Heart right ventricle (tissue), 12 donors: ENCODE data around the gene OR11G2. TPM values are rescaled to one million over a fixed set of nuclear protein-coding genes. Genes with fewer than 3 reads are reported as not detected.

Source experiments
- polyA plus RNA-seq, 2 donors: library from polyadenylated mRNA; stranded (reverse); fragments of 200-250 nt; gene quantifications; one replicate each; pipeline ENCODE4 v1.2.3, GENCODE V29; 2013
- total RNA-seq, 10 donors: library from RNA; stranded (reverse); fragmentation: NEBNext Ultra II Directional in 3 of 10; extraction: Animal tissue kit (Norgen Biotek cat#: 25700) in 3 of 10; gene quantifications; one replicate each; pipeline versions ENCODE4 v1.2.1 to v1.2.4, GENCODE V29; 2021 to 2023
- donor health status: ischemic (EF 13 %, LVEDD 7.1; RV severe dilation, severe dysfunction).
- donor health status: healthy with polysubstance abuse.
- donor health status: DM: no; HTN: yes; CAD: no.
- donor health status: DM: no; HTN: no; CAD: no.
- donor health status: ischemic (EF 25% LVEDD 6.9; RV normal size, moderate dysfunction).
- donor health status: ischemic (EF 25% LVEDD 5.7; RV mildly dilated, moderate dysfunction).
- donor health status: healthy.
- donor health status: nonischemic (EF 11% LVEDD 7.7; RV severe dilation, severe dysfunction).
- donor health status: DM: yes; HTN: yes; CAD: no.
- donor health status: PGD.
- donor health status: ischemic (EF 29% LVEDD 5.4; RV normal size, mild dysfunction).
- donor health status: nonischemic (EF 23%, LVEDD 6.1; RV moderate dilation, normal function).

Gene OR11G2
- total and polyA plus RNA-seq, 12 donors: not detected

Other genes starting within 250 kb of the OR11G2 start
- not detected for gene OR4K15, start 215.3 kb upstream of the OR11G2 start, total RNA-seq
- gene OR4K15, start 215.3 kb upstream of the OR11G2 start, polyA plus RNA-seq: not detected
- not detected for gene OR4Q2, start 188.7 kb upstream of the OR11G2 start, total RNA-seq
- not detected for gene OR4Q2, start 188.7 kb upstream of the OR11G2 start, polyA plus RNA-seq
- gene OR4K14, start 171.6 kb upstream of the OR11G2 start, total RNA-seq: not detected
- not detected for gene OR4K14, start 171.6 kb upstream of the OR11G2 start, polyA plus RNA-seq
- gene OR4K13, start 154.9 kb upstream of the OR11G2 start, total RNA-seq: not detected
- gene OR4K13, start 154.9 kb upstream of the OR11G2 start, polyA plus RNA-seq: not detected
- gene OR4L1, start 130.9 kb upstream of the OR11G2 start, total RNA-seq: not detected
- gene OR4L1, start 130.9 kb upstream of the OR11G2 start, polyA plus RNA-seq: not detected
- not detected for gene OR4K17, start 80.2 kb upstream of the OR11G2 start, total RNA-seq
- gene OR4K17, start 80.2 kb upstream of the OR11G2 start, polyA plus RNA-seq: not detected
- not detected for gene OR4N5, start 52.1 kb upstream of the OR11G2 start, total RNA-seq
- not detected for gene OR4N5, start 52.1 kb upstream of the OR11G2 start, polyA plus RNA-seq
- not detected for gene OR11H6, start 32.8 kb downstream of the OR11G2 start, total RNA-seq
- not detected for gene OR11H6, start 32.8 kb downstream of the OR11G2 start, polyA plus RNA-seq
- not detected for gene OR11H7, start 38.1 kb downstream of the OR11G2 start, total RNA-seq
- not detected for gene OR11H7, start 38.1 kb downstream of the OR11G2 start, polyA plus RNA-seq
- gene OR11H4, start 48.4 kb downstream of the OR11G2 start, total RNA-seq: not detected
- not detected for gene OR11H4, start 48.4 kb downstream of the OR11G2 start, polyA plus RNA-seq
- gene TTC5, start 115.1 kb downstream of the OR11G2 start, total RNA-seq: 10 to 100 TPM in 7 of 10 donors, 1 to 10 TPM in 3; 6.3 to 14.0 (median 11.3) TPM
- gene TTC5, start 115.1 kb downstream of the OR11G2 start, polyA plus RNA-seq: 1 to 10 TPM; 3.2 to 4.9 TPM
- gene CCNB1IP1, start 142.4 kb downstream of the OR11G2 start, total RNA-seq: 10 to 100 TPM; 35.7 to 69.9 (median 56.0) TPM
- gene CCNB1IP1, start 142.4 kb downstream of the OR11G2 start, polyA plus RNA-seq: 100 to 1,000 TPM; 105 to 126 TPM
- 10 to 100 TPM; 13.6 to 18.4 (median 16.0) TPM for gene PARP2, start 152.7 kb downstream of the OR11G2 start, total RNA-seq
- 10 to 100 TPM; 13.5 to 19.5 TPM for gene PARP2, start 152.7 kb downstream of the OR11G2 start, polyA plus RNA-seq
- gene TEP1, start 222.6 kb downstream of the OR11G2 start, total RNA-seq: 10 to 100 TPM in 4 of 10 donors, 1 to 10 TPM in 6; 6.9 to 17.8 (median 8.6) TPM
- 10 to 100 TPM in 1 of 2 donors, 1 to 10 TPM in 1; 5.6 to 16.0 TPM for gene TEP1, start 222.6 kb downstream of the OR11G2 start, polyA plus RNA-seq
- gene KLHL33, start 245.3 kb downstream of the OR11G2 start, total RNA-seq: 1 to 10 TPM in 2 of 10 donors, under 1 TPM in 8; 0.15 to 1.4 (median 0.40) TPM
- gene KLHL33, start 245.3 kb downstream of the OR11G2 start, polyA plus RNA-seq: 1 to 10 TPM in 1 of 2 donors, under 1 TPM in 1; 0.13 to 1.2 TPM